ENCODE measurements around the gene TTC33. TPM values are rescaled to one million over a fixed set of nuclear protein-coding genes. Genes with fewer than 3 reads are reported as not detected.

TTC33 gene
- total RNA-seq, 4 donors from 2014 or later: 11.7 to 22.0 (median 17.7) TPM

GRCh38 chr5:40679148-40679912 is 76.4 kb downstream of the TTC33 start:
- TF ChIP-seq CTCF (IDR thresholded peaks at IDR 0.05; ENCODE audit: low read depth): no peak

GRCh38 chr5:40678460-40679147 is 77.2 kb downstream of the TTC33 start:
- TF ChIP-seq CTCF (IDR thresholded peaks at IDR 0.05; ENCODE audit: low read depth): no peak

- no peak for TF ChIP-seq CTCF (IDR thresholded peaks at IDR 0.05; ENCODE audit: low read depth)
These were observed 77.7 kb downstream of the TTC33 start for GRCh38 chr5:40678026-40678425.

- TF ChIP-seq CTCF (IDR thresholded peaks at IDR 0.05; ENCODE audit: low read depth): no peak
These were observed 78.3 kb downstream of the TTC33 start for GRCh38 chr5:40677456-40677855.

- no peak for TF ChIP-seq CTCF (IDR thresholded peaks at IDR 0.05; ENCODE audit: low read depth)
These were observed 79.0 kb downstream of the TTC33 start for GRCh38 chr5:40676613-40677343.

- no peak for TF ChIP-seq CTCF (IDR thresholded peaks at IDR 0.05; ENCODE audit: low read depth)
These were observed 80.2 kb downstream of the TTC33 start for GRCh38 chr5:40675396-40676133.

All from subcutaneous adipose tissue (tissue), 4 donors.